Measurements from ENCODE around the gene ARHGAP44.

GRCh38 chr17:12917399-12917798, 128.1 kb downstream of the ARHGAP44 start:
- TF ChIP-seq SIX5 (IDR thresholded peaks at IDR 0.05; ENCODE audit: borderline replicate concordance in 1 of 2, insufficient read depth in 1 of 2, low read depth in 1 of 2, low read length in 2 of 2) = no peak
- TF ChIP-seq PREB (CRISPR knock-in tag; IDR thresholded peaks at IDR 0.05) = no peak
- no peak for TF ChIP-seq POLR2AphosphoS5 (IDR thresholded peaks at IDR 0.05; ENCODE audit: control insufficient read depth, insufficient read depth, low read depth, low read length)
- TF ChIP-seq ATF3 (IDR thresholded peaks at IDR 0.05) = no peak
- TF ChIP-seq ATF3 (CRISPR knock-in tag; conservative IDR thresholded peaks at IDR 0.05) = no peak
- TF ChIP-seq GABPA (tag; conservative IDR thresholded peaks at IDR 0.05; ENCODE audit: low read depth) = no peak

Data from K562 (cell line).